IMR-90 (cell line): Measurements from ENCODE around the gene COL13A1. TPM values are rescaled to one million over a fixed set of nuclear protein-coding genes. Genes with fewer than 3 reads are reported as not detected.

Experiments
- ATAC-seq: fragments of 200-7000 bp; cut with Tn5 transposase; 2 replicates; pipeline ENCODE4 v1.9.1; 2020; ENCODE audit warnings: low read depth, mild to moderate bottlenecking, moderate library complexity
- BruUV-seq: library from RNA; stranded (reverse); fragments of 400-500 nt; replicated peaks from 2 replicates; lab custom pipeline; 2021; lab: Mats Ljungman, UMichigan
- CTCF ChIA-PET: fragments of 300-600 bp; formaldehyde crosslinking; extraction: SDS; loops from one replicate; lab custom pipeline; 2021; ENCODE audit warnings: antibody characterized with exemption; lab: Yijun Ruan, JAX
- POLR2A ChIA-PET: fragments of 300-600 bp; sonication (Branson Sonifier 250); formaldehyde crosslinking; loops from one replicate; lab custom pipeline; 2022; ENCODE audit warnings: antibody characterized with exemption; ENCODE audit not compliant: unreplicated experiment; lab: Charles Lee
- DNase-seq: peaks from one replicate; pipeline ENCODE4 v3.0.0; 2013
- H2AFZ ChIP-seq: replicated peaks from 2 replicates; pipeline ENCODE3; 2013; ENCODE audit warnings: low read length, mild to moderate bottlenecking; ENCODE audit not compliant: poor library complexity
- H2AK5ac ChIP-seq: 2 replicates; pipeline ENCODE4 v1.6.1; 2013; ENCODE audit warnings: low read depth, low read length, inconsistent platforms
- H2AK9ac ChIP-seq: replicated peaks from 2 replicates; pipeline ENCODE3; 2013; ENCODE audit warnings: mild to moderate bottlenecking, low read depth, low read length, moderate library complexity; ENCODE audit not compliant: poor library complexity
- H2BK120ac ChIP-seq: 2 replicates; pipeline ENCODE4 v1.6.1; 2013; ENCODE audit warnings: low read depth, low read length, inconsistent platforms
- H2BK15ac ChIP-seq: 3 replicates; pipeline ENCODE4 v1.6.1; 2013; ENCODE audit warnings: low read depth, low read length, inconsistent platforms
- H2BK20ac ChIP-seq: 2 replicates; pipeline ENCODE4 v1.6.1; 2013; ENCODE audit warnings: low read depth, mild to moderate bottlenecking, inconsistent platforms, low read length, moderate library complexity
- H2BK5ac ChIP-seq: 2 replicates; pipeline ENCODE4 v1.6.1; 2013; ENCODE audit warnings: mild to moderate bottlenecking, low read depth, low read length, inconsistent platforms; ENCODE audit not compliant: poor library complexity, severe bottlenecking
- H3K14ac ChIP-seq: replicated peaks from 2 replicates; pipeline ENCODE4 v1.6.1; 2013; ENCODE audit warnings: low read depth, low read length, inconsistent platforms
- H3K18ac ChIP-seq: 2 replicates; pipeline ENCODE4 v1.6.1; 2013; ENCODE audit warnings: low read depth, low read length, control low read depth
- H3K23ac ChIP-seq: 2 replicates; pipeline ENCODE4 v1.6.1; 2013; ENCODE audit warnings: low read depth, low read length, inconsistent platforms
- H3K27ac ChIP-seq: 2 replicates; pipeline ENCODE4 v1.5.1; 2013; ENCODE audit warnings: mild to moderate bottlenecking, control low read depth, low read length; ENCODE audit not compliant: insufficient read depth
- H3K27me3 ChIP-seq: 2 replicates; pipeline ENCODE4 v1.6.1; 2013; ENCODE audit warnings: low read length; ENCODE audit not compliant: control insufficient read depth, insufficient read depth
- H3K36me3 ChIP-seq: 2 replicates; pipeline ENCODE4 v1.6.1; 2013; ENCODE audit warnings: low read length, mixed read lengths; ENCODE audit not compliant: control insufficient read depth, insufficient read depth
- H3K4ac ChIP-seq: 2 replicates; pipeline ENCODE4 v1.6.1; 2013; ENCODE audit warnings: low read depth, low read length, inconsistent platforms
- H3K4me1 ChIP-seq: 2 replicates; pipeline ENCODE4 v1.6.1; 2013; ENCODE audit warnings: low read length, mixed read lengths; ENCODE audit not compliant: control insufficient read depth, insufficient read depth
- H3K4me2 ChIP-seq: 2 replicates; pipeline ENCODE4 v1.6.1; 2013; ENCODE audit warnings: low read depth, mild to moderate bottlenecking, control low read depth, low read length, moderate library complexity
- H3K4me3 ChIP-seq: 2 replicates; pipeline ENCODE4 v1.5.1; 2013; ENCODE audit warnings: low read depth, mild to moderate bottlenecking, control low read depth, low read length, moderate library complexity; ENCODE audit not compliant: insufficient read depth
- H3K56ac ChIP-seq: 2 replicates; pipeline ENCODE4 v1.6.1; 2013; ENCODE audit warnings: low read length, inconsistent platforms; ENCODE audit not compliant: insufficient read depth; ENCODE audit errors: extremely low read depth
- H3K79me1 ChIP-seq, 2 experiments: 2 replicates each; pipeline ENCODE4 v1.6.1; 2013; ENCODE audit warnings: low read length in 2 of 2, inconsistent platforms in 1 of 2, low read depth in 1 of 2
- H3K9ac ChIP-seq: 2 replicates; pipeline ENCODE4 v1.6.1; 2013; ENCODE audit warnings: low read depth, low read length, control low read depth
- H3K9me1 ChIP-seq: 2 replicates; pipeline ENCODE4 v1.6.1; 2013; ENCODE audit warnings: low read length, inconsistent platforms; ENCODE audit not compliant: insufficient read depth
- H3K9me3 ChIP-seq: 2 replicates; pipeline ENCODE4 v1.6.1; 2013; ENCODE audit warnings: low read length; ENCODE audit not compliant: control insufficient read depth, insufficient read depth
- H4K20me1 ChIP-seq: 2 replicates; pipeline ENCODE4 v1.6.1; 2013; ENCODE audit warnings: low read length, inconsistent platforms; ENCODE audit not compliant: insufficient read depth
- H4K5ac ChIP-seq: 2 replicates; pipeline ENCODE4 v1.6.1; 2013; ENCODE audit warnings: mild to moderate bottlenecking, low read depth, low read length, control low read depth
- H4K8ac ChIP-seq, 2 experiments: 2 replicates each; pipeline ENCODE4 v1.6.1; 2013; ENCODE audit warnings: low read depth in 2 of 2, low read length in 2 of 2, control low read depth in 1 of 2, inconsistent platforms in 1 of 2
- H4K91ac ChIP-seq: 2 replicates; pipeline ENCODE4 v1.6.1; 2013; ENCODE audit warnings: low read depth, low read length, inconsistent platforms; ENCODE audit not compliant: insufficient read depth
- CHD1 ChIP-seq: IDR thresholded peaks from 2 replicates; pipeline ENCODE4 v1.6.1; 2012; ENCODE audit warnings: low read depth, low read length, improper control_type of control experiment
- FOS ChIP-seq: fragments of 150-350 bp; IDR thresholded peaks from 2 replicates; pipeline ENCODE4 v1.6.1; 2016; ENCODE audit warnings: low read depth, low read length
- MAFK ChIP-seq: IDR thresholded peaks from 2 replicates; pipeline ENCODE4 v1.6.1; 2012; ENCODE audit warnings: low read depth, low read length, improper control_type of control experiment
- MAZ ChIP-seq: IDR thresholded peaks from 2 replicates; pipeline ENCODE4 v1.6.1; 2012; ENCODE audit warnings: low read depth, mild to moderate bottlenecking, low read length, improper control_type of control experiment, moderate library complexity, borderline replicate concordance
- MXI1 ChIP-seq: IDR thresholded peaks from 2 replicates; pipeline ENCODE4 v1.6.1; 2012; ENCODE audit warnings: low read depth, mild to moderate bottlenecking, low read length, moderate library complexity, borderline replicate concordance
- RAD21 ChIP-seq: IDR thresholded peaks from 2 replicates; pipeline ENCODE4 v1.6.1; 2012; ENCODE audit warnings: low read length, improper control_type of control experiment
- RFX5 ChIP-seq: IDR thresholded peaks from 2 replicates; pipeline ENCODE4 v1.8.0; 2012; ENCODE audit warnings: low read depth, mild to moderate bottlenecking, low read length, moderate library complexity
- SMC3 ChIP-seq: fragments of 150-350 bp; IDR thresholded peaks from 2 replicates; pipeline ENCODE4 v1.6.1; 2016; ENCODE audit warnings: low read depth, mild to moderate bottlenecking, antibody characterized with exemption, low read length, moderate library complexity
- WGBS, 2 experiments: methylation state at CpG; one replicate each; pipeline versions ENCODE4 v1.1.5 to v1.1.7; 2013; ENCODE audit warnings: missing lambda C conversion rate in 2 of 2; ENCODE audit not compliant: insufficient read length in 1 of 2; ENCODE audit errors: extremely low coverage in 2 of 2; 5-methylcytosine and 5-hydroxymethylcytosine counted together
- dilution Hi-C: fragments of 300-500 bp; cut with HindIII; formaldehyde crosslinking; loops from one replicate; pipeline ENCODE4 v1.14.3; 2018; ENCODE audit warnings: low sequenced_read_pairs; ENCODE audit not compliant: unreplicated experiment
- in situ Hi-C: fragments of 300-500 bp; cut with MboI; formaldehyde crosslinking; loops from 3 replicates; pipeline ENCODE4 v1.14.3; 2019; ENCODE audit warnings: low sequenced_read_pairs, inconsistent platforms, mixed read lengths
- intact Hi-C: fragments of 100-400 bp; cut with micrococcal nuclease; formaldehyde crosslinking; loops from 2 replicates; pipeline ENCODE4 v1.10.0; 2022
- polyA plus RNA-seq, 3 experiments: library from polyadenylated mRNA; depleted of rRNA; stranded (reverse); fragments of >200 nt; gene quantifications; 2 replicates each; pipeline ENCODE4 v1.2.3, GENCODE V29; 2012; ENCODE audit warnings: low replicate concordance in 1 of 3
- total RNA-seq: library from RNA; depleted of rRNA; stranded (reverse); fragments of >200 nt; gene quantifications from 2 replicates; pipeline ENCODE4 v1.2.3, GENCODE V29; 2012
- TF ChIP-seq, protein P1 (sequence below): fragments of 150-350 bp; IDR thresholded peaks from 2 replicates; pipeline ENCODE4 v1.6.1; 2017; ENCODE audit warnings: mild to moderate bottlenecking, antibody characterized with exemption, low read length, low read depth
- TF ChIP-seq, protein P2 (sequence below): conservative IDR thresholded peaks from 2 replicates; pipeline ENCODE4 v1.5.1; 2012; ENCODE audit warnings: mild to moderate bottlenecking, low read depth, low read length, improper control_type of control experiment

COL13A1 gene
- total and polyA plus RNA-seq, 2 of the 4 experiments (the other 2 are of a cell fraction), result 12.2 to 31.3 TPM

DNA sequence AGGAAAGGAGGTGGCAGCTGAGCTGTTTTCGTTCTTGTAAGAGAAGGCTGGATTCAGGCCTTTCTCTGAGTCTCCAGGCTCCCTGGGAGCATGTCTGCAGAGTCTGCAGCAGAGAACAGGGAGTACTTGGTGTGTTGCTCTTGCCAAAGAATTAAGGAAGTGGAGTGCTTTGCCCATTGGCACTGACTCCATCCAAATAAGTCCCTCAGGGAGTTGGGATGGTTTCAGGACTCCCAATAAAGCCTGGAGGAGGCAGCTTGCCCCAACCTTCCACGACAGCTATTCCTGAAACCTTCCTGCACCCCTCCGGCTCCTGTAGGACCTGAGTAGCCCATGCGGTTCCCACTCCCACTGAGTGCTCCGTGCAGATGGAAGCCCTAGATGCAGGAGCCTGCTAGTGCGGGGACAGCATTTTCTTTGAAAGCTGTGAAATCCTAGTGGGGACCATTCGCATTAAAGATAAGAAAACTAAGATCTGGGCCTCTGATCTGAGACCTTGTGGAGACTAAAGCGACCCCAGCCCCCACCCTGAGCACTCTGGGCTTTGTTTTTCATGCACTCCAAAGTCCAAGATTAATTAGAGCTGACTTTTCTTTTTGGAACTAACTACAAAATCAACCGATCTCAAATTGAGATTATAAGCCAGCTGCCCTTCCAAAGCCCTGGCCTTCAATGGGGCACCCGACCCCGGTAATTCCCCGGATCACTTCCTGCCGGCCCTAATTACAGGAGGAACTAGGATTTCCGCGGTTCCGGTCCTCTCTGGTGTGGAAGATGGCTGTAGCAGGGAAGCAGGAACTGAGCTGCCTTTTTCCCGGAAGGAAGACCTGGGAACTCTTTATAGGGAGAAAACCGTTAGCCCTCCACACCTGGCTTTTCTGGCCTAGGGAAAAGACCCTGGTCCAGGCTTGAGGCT is 110.2 kb downstream of the COL13A1 start (continued):
- no peak for TF ChIP-seq SMC3
- TF ChIP-seq RFX5, result no peak

DNA sequence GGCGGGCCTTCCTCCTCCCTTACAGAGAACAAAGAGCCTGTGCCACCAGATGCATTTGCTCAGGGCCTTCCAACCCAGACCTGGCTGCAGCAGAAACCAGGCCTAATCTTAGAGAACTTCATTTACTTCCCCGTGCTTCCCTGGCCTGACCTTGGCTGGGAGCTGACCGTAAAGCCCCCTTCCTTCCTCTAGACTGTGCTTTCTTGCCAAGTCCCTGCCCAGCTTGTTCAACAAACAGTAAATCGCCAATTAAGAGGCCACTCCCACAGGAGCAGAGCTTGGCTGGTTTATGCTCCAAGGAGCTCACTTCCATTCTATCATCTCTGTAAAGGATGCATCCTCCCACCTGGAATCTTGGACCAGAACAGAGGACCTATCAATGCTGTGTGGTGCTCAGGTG is 110.9 kb downstream of the COL13A1 start:
- no peak overlapping the region for H4K91ac ChIP-seq
- dilution Hi-C loops (no loop called here), intact Hi-C loops (loop anchor here (5.0 to 10.0 kb wide), 3 partner anchors 45 to 398 kb away; no protein-coding TSS in a partner anchor), in situ Hi-C loops (loop anchor here (5.0 to 25.0 kb wide), 2 partner anchors 270 to 400 kb away; no protein-coding TSS in a partner anchor)
- BruUV-seq, result no TSS peak
- H4K5ac ChIP-seq, result no peak overlapping the region
- no peak overlapping the region for H3K23ac ChIP-seq
- no peak overlapping the region for H3K4ac ChIP-seq
- H2AK9ac ChIP-seq, result no peak overlapping the region
- no peak overlapping the region for H3K27ac ChIP-seq
- H3K56ac ChIP-seq, result no peak overlapping the region
- H3K18ac ChIP-seq, result no peak overlapping the region
- no peak overlapping the region for H2AK5ac ChIP-seq
- no peak overlapping the region for H3K4me2 ChIP-seq
- no peaks in the 10 kb centered on the region; the same call in 1 of the 2 replicates for H3K4me1 ChIP-seq
- ChIA-PET POLR2A (no interaction called here), CTCF (interaction anchor here (0.9 to 2.1 kb wide), 4 partner anchors 46 to 170 kb away, joined by 3 to 10 read pairs (median 4); no protein-coding TSS in a partner anchor)
- no peak overlapping the region for H2BK20ac ChIP-seq
- H3K79me1 ChIP-seq, result no peaks in the 10 kb centered on the region
- no peak overlapping the region for H4K8ac ChIP-seq
- no peaks in the 10 kb centered on the region; the same call in 1 of the 2 replicates for H3K36me3 ChIP-seq
- ATAC-seq, result no peak
- 33% methylated on average over 2 of the region's 4 CpGs; no CpG with 5 or more reads in 1 of the 2 experiments for WGBS, 2 experiments
- no peak overlapping the region for H3K14ac ChIP-seq
- no peak overlapping the region for H3K4me3 ChIP-seq
- no peak overlapping the region for H2AFZ ChIP-seq
- H2BK5ac ChIP-seq, result no peak overlapping the region
- no peaks in the 10 kb centered on the region for H4K20me1 ChIP-seq
- H3K9me1 ChIP-seq, result no peaks in the 10 kb centered on the region
- DNase-seq, result no peak
- H3K9me3 ChIP-seq, result no peaks in the 10 kb centered on the region
- no peaks in the 10 kb centered on the region for H3K27me3 ChIP-seq
- no peak overlapping the region for H2BK15ac ChIP-seq
- H3K9ac ChIP-seq, result no peak overlapping the region
- H2BK120ac ChIP-seq, result no peak overlapping the region
- TF ChIP-seq, protein P1, sequence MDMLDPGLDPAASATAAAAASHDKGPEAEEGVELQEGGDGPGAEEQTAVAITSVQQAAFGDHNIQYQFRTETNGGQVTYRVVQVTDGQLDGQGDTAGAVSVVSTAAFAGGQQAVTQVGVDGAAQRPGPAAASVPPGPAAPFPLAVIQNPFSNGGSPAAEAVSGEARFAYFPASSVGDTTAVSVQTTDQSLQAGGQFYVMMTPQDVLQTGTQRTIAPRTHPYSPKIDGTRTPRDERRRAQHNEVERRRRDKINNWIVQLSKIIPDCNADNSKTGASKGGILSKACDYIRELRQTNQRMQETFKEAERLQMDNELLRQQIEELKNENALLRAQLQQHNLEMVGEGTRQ, result no peak
- TF ChIP-seq CHD1 (no peak), MXI1 (no peak), MAFK (no peak), SMC3 (no peak), FOS (no peak), MAZ (no peak), RAD21 (no peak), RFX5 (no peak)
- TF ChIP-seq, protein P2, sequence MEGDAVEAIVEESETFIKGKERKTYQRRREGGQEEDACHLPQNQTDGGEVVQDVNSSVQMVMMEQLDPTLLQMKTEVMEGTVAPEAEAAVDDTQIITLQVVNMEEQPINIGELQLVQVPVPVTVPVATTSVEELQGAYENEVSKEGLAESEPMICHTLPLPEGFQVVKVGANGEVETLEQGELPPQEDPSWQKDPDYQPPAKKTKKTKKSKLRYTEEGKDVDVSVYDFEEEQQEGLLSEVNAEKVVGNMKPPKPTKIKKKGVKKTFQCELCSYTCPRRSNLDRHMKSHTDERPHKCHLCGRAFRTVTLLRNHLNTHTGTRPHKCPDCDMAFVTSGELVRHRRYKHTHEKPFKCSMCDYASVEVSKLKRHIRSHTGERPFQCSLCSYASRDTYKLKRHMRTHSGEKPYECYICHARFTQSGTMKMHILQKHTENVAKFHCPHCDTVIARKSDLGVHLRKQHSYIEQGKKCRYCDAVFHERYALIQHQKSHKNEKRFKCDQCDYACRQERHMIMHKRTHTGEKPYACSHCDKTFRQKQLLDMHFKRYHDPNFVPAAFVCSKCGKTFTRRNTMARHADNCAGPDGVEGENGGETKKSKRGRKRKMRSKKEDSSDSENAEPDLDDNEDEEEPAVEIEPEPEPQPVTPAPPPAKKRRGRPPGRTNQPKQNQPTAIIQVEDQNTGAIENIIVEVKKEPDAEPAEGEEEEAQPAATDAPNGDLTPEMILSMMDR, result no peak
